ENCODE results near the gene SEC22A. TPM values are rescaled to one million over a fixed set of nuclear protein-coding genes. Genes with fewer than 3 reads are reported as not detected.
"Not testable (repeated sequence)": the region's sequence is repeated elsewhere in the genome, so short reads cannot be mapped to it uniquely, and the experiment has no call there.

The SEC22A gene
- total RNA-seq, 2 donors from 2014 or later, result 24.7 to 25.3 TPM

DNA sequence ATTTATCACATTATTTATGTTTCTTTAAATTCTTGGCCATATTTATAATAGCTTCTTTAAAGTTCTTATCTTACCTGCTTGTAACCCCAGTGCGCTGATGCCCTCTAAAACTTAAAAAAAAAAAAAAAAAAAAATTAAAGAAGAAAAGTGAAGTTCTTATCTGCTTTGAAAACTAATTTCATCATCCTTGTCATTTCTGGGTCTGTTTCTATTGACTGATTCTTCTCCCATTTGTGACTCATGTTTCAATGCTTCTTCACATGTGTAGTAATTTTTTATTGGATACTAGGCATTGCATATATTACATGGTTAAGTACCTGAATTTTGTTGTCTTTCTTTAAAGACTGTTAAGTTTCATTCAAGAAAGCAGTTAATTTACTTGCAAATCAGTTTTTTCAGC is 3.4 kb upstream of the SEC22A start:
- no peaks in the 10 kb centered on the region for H3K27me3 ChIP-seq (replicated peaks; ENCODE audit: insufficient read depth)
- DNase-seq (ENCODE audit: low spot score), result no peak
- H3K4me3 ChIP-seq, result no peak overlapping the region
- H3K27ac ChIP-seq, result no peak overlapping the region
- no peaks in the 10 kb centered on the region for H3K36me3 ChIP-seq
- TF ChIP-seq, protein P1, sequence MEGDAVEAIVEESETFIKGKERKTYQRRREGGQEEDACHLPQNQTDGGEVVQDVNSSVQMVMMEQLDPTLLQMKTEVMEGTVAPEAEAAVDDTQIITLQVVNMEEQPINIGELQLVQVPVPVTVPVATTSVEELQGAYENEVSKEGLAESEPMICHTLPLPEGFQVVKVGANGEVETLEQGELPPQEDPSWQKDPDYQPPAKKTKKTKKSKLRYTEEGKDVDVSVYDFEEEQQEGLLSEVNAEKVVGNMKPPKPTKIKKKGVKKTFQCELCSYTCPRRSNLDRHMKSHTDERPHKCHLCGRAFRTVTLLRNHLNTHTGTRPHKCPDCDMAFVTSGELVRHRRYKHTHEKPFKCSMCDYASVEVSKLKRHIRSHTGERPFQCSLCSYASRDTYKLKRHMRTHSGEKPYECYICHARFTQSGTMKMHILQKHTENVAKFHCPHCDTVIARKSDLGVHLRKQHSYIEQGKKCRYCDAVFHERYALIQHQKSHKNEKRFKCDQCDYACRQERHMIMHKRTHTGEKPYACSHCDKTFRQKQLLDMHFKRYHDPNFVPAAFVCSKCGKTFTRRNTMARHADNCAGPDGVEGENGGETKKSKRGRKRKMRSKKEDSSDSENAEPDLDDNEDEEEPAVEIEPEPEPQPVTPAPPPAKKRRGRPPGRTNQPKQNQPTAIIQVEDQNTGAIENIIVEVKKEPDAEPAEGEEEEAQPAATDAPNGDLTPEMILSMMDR (IDR thresholded peaks at IDR 0.05), result no peak
- H3K9me3 ChIP-seq, result no peaks in the 10 kb centered on the region
- peaks cover 6 to 16% of the 10 kb centered on the region in 2 donors for H3K4me1 ChIP-seq (ENCODE audit: control insufficient read depth in 1 of 2, low read depth in 2 of 2)
- no peak for ATAC-seq (ENCODE audit: insufficient number of reproducible peaks, low FRiP score, low read depth)

GRCh38 chr3:123201223-123201556 is 553 bp upstream of the SEC22A start:
- Histone ChIP-seq H3K27ac (peak overlapping the region in 1 of 2 donors; percentile 75), H3K4me1 (ENCODE audit: control insufficient read depth in 1 of 2, low read depth in 2 of 2) (peaks cover 6 to 16% of the 10 kb centered on the region in 2 donors), H3K27me3 (replicated peaks; ENCODE audit: insufficient read depth) (no peaks in the 10 kb centered on the region), H3K4me3 (peak overlapping the region; percentile 95), H3K9me3 (no peaks in the 10 kb centered on the region), H3K36me3 (no peaks in the 10 kb centered on the region)
- DNase-seq (ENCODE audit: low spot score) (no peak), ATAC-seq (ENCODE audit: insufficient number of reproducible peaks, low FRiP score, low read depth) (no peak)
- TF ChIP-seq, protein P1 (IDR thresholded peaks at IDR 0.05), result no peak

GRCh38 chr3:123202451-123202850 is 708 bp downstream of the SEC22A start:
- TF ChIP-seq, protein P1 (IDR thresholded peaks at IDR 0.05), result no peak
- Histone ChIP-seq H3K9me3 (no peaks in the 10 kb centered on the region), H3K36me3 (no peaks in the 10 kb centered on the region), H3K27me3 (replicated peaks; ENCODE audit: insufficient read depth) (no peaks in the 10 kb centered on the region), H3K4me1 (ENCODE audit: control insufficient read depth in 1 of 2, low read depth in 2 of 2) (peaks cover 6 to 16% of the 10 kb centered on the region in 2 donors), H3K27ac (peak overlapping the region; percentile 75 to 81), H3K4me3 (peak overlapping the region; percentile 95)
- no peak for ATAC-seq (ENCODE audit: insufficient number of reproducible peaks, low FRiP score, low read depth)
- DNase-seq (ENCODE audit: low spot score), result no peak

DNA sequence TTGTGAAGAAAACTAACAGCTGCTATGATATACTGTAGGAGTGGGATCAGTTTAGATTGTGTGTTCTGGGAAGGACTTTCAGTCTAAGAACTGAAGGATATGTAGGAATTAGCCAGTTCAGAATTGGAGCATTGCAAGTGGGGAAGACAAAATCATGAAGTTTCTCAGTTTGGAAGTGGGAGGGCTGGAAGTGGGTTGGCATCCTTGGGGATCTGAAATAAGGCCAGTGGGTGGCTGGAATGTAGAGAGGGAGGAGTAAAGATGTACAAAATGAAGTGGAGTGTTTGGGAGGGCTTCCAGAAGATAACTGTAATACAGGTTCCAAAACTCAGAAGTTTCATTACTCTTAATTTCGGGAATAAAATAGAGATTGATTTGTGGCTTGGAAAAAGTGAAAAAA is 17.2 kb downstream of the SEC22A start:
- TF ChIP-seq, protein P1 (IDR thresholded peaks at IDR 0.05), result no peak
- Histone ChIP-seq H3K4me3 (no peak overlapping the region), H3K9me3 (no peaks in the 10 kb centered on the region), H3K4me1 (ENCODE audit: control insufficient read depth in 1 of 2, low read depth in 2 of 2) (peaks cover 0 to 4% of the 10 kb centered on the region in 2 donors), H3K36me3 (peaks cover 4% of the 10 kb centered on the region), H3K27me3 (replicated peaks; ENCODE audit: insufficient read depth) (no peaks in the 10 kb centered on the region), H3K27ac (no peak overlapping the region)
- ATAC-seq (ENCODE audit: insufficient number of reproducible peaks, low FRiP score, low read depth) (no peak), DNase-seq (ENCODE audit: low spot score) (no peak)

GRCh38 chr3:123221369-123221768 is 19.6 kb downstream of the SEC22A start:
- not testable (repeated sequence) for DNase-seq (ENCODE audit: low spot score); H3K36me3 ChIP-seq; H3K27me3 ChIP-seq (replicated peaks; ENCODE audit: insufficient read depth); ATAC-seq (ENCODE audit: insufficient number of reproducible peaks, low FRiP score, low read depth); H3K4me3 ChIP-seq; H3K4me1 ChIP-seq (ENCODE audit: control insufficient read depth in 1 of 2, low read depth in 2 of 2); H3K27ac ChIP-seq; H3K9me3 ChIP-seq

GRCh38 chr3:123225016-123225415 is 23.3 kb downstream of the SEC22A start:
- Histone ChIP-seq H3K4me3 (no peak overlapping the region), H3K27me3 (replicated peaks; ENCODE audit: insufficient read depth) (no peaks in the 10 kb centered on the region), H3K4me1 (ENCODE audit: control insufficient read depth in 1 of 2, low read depth in 2 of 2) (peaks cover 0 to 4% of the 10 kb centered on the region in 2 donors), H3K27ac (no peak overlapping the region), H3K9me3 (peaks cover 6% of the 10 kb centered on the region), H3K36me3 (no peaks in the 10 kb centered on the region)
- TF ChIP-seq, protein P1 (IDR thresholded peaks at IDR 0.05), result no peak
- no peak for ATAC-seq (ENCODE audit: insufficient number of reproducible peaks, low FRiP score, low read depth)
- no peak for DNase-seq (ENCODE audit: low spot score)

All from thoracic aorta (tissue), 2 donors.